GM12878 (cell line): ENCODE results near the gene STEAP3. TPM values are rescaled to one million over a fixed set of nuclear protein-coding genes. Genes with fewer than 3 reads are reported as not detected.

Experiments
- ATAC-seq: fragments of 200-7000 bp; cut with Tn5 transposase; 3 replicates; pipeline ENCODE4 v1.9.1; 2020; ENCODE audit warnings: mild to moderate bottlenecking, moderate library complexity
- BruUV-seq: library from RNA; stranded (reverse); fragments of 400-500 nt; replicated peaks from 2 replicates; lab custom pipeline; 2021; lab: Mats Ljungman, UMichigan
- CTCF ChIA-PET: fragments of 300-600 bp; sonication (Branson Sonifier 250); formaldehyde crosslinking; extraction: SDS; loops from one replicate; lab custom pipeline; 2021; ENCODE audit warnings: inconsistent platforms; lab: Yijun Ruan, JAX
- POLR2A ChIA-PET: fragments of 350-600 bp; formaldehyde crosslinking; extraction: SDS; loops from one replicate; lab custom pipeline; 2021; ENCODE audit warnings: inconsistent platforms; lab: Charles Lee
- RAD21 ChIA-PET: fragments of 300-600 bp; sonication (Branson Sonifier 250); formaldehyde crosslinking; loops from one replicate; lab custom pipeline; 2023; ENCODE audit warnings: antibody characterized with exemption; ENCODE audit not compliant: unreplicated experiment; lab: Charles Lee
- SMC1A ChIA-PET: fragments of 300-600 bp; sonication (Branson Sonifier 250); formaldehyde crosslinking; loops from one replicate; lab custom pipeline; 2023; ENCODE audit not compliant: unreplicated experiment, uncharacterized antibody; lab: Charles Lee
- DNase-seq: peaks from one replicate; pipeline ENCODE4 v3.0.0-alpha.2; 2011; ENCODE audit warnings: low read depth, low spot score
- FAIRE-seq: peaks from 3 replicates; lab custom pipeline; 2011; peaks lifted over from hg19 to GRCh38; lab: Jason Lieb, UNC
- H2AFZ ChIP-seq: 2 replicates; pipeline ENCODE4 v1.6.0; 2011; ENCODE audit warnings: low read depth, low read length, control low read depth; ENCODE audit not compliant: control insufficient read depth
- H3K27ac ChIP-seq: 2 replicates; pipeline ENCODE4 v1.5.1; 2011; ENCODE audit warnings: control low read depth; ENCODE audit not compliant: control insufficient read depth, insufficient read depth
- H3K27me3 ChIP-seq, 2 experiments: replicated peaks in 1 of 2; 2 replicates each; pipeline versions ENCODE4 v1.6.0 to v1.6.1; 2011; ENCODE audit warnings: low read length in 1 of 2; ENCODE audit not compliant: control insufficient read depth in 2 of 2, insufficient read depth in 2 of 2
- H3K36me3 ChIP-seq, 2 experiments: 2 replicates each; pipeline ENCODE4 v1.5.1; 2011; ENCODE audit warnings: low read length in 1 of 2; ENCODE audit not compliant: control insufficient read depth in 2 of 2, insufficient read depth in 2 of 2
- H3K4me1 ChIP-seq: 2 replicates; pipeline ENCODE4 v1.6.1; 2011; ENCODE audit warnings: mild to moderate bottlenecking, low read length, moderate library complexity, mixed read lengths; ENCODE audit not compliant: control insufficient read depth, insufficient read depth
- H3K4me2 ChIP-seq: 2 replicates; pipeline ENCODE4 v1.6.0; 2011; ENCODE audit warnings: control low read depth; ENCODE audit not compliant: control insufficient read depth, insufficient read depth
- H3K4me3 ChIP-seq: fragments of 200-600 bp; sonication (generic); 2 replicates; pipeline ENCODE4 v1.5.1; 2016
- H3K79me2 ChIP-seq: 2 replicates; pipeline ENCODE4 v1.6.0; 2011; ENCODE audit warnings: low read length; ENCODE audit not compliant: control insufficient read depth, insufficient read depth
- H3K9ac ChIP-seq: 2 replicates; pipeline ENCODE4 v1.8.0; 2011; ENCODE audit warnings: low read length, control low read depth, mixed read lengths; ENCODE audit not compliant: control insufficient read depth, insufficient read depth
- H3K9me3 ChIP-seq: replicated peaks from 3 replicates; pipeline ENCODE4 v1.5.1; 2011; ENCODE audit warnings: mild to moderate bottlenecking, low read length; ENCODE audit not compliant: control insufficient read depth, insufficient read depth
- H4K20me1 ChIP-seq: 2 replicates; pipeline ENCODE4 v1.6.0; 2011; ENCODE audit not compliant: control insufficient read depth, insufficient read depth
- BCL11A ChIP-seq: IDR thresholded peaks from 2 replicates; pipeline ENCODE4 v1.6.1; 2011; ENCODE audit warnings: low read depth, low read length
- CHD2 ChIP-seq: IDR thresholded peaks from 2 replicates; pipeline ENCODE4 v1.6.1; 2011; ENCODE audit warnings: low read depth, low read length, improper control_type of control experiment, borderline replicate concordance
- ETV6 ChIP-seq, 2 experiments: fragments of 450-650 bp in 1 of 2; IDR thresholded peaks in 1 of 2; conservative IDR thresholded peaks in 1 of 2; 2 replicates each; pipeline ENCODE4 v1.6.1; 2014; ENCODE audit warnings: antibody characterized with exemption in 1 of 2, borderline replicate concordance in 1 of 2, low read depth in 1 of 2, mild to moderate bottlenecking in 1 of 2, moderate library complexity in 1 of 2
- FOXM1 ChIP-seq: IDR thresholded peaks from 2 replicates; pipeline ENCODE4 v1.6.1; 2012; ENCODE audit warnings: low read depth, mild to moderate bottlenecking, inconsistent platforms, low read length, moderate library complexity
- KLF5 ChIP-seq: fragments of 450-650 bp; IDR thresholded peaks from 2 replicates; pipeline ENCODE4 v1.6.1; 2014; ENCODE audit warnings: mild to moderate bottlenecking; ENCODE audit not compliant: partially characterized antibody
- MYB ChIP-seq: fragments of 150-350 bp; IDR thresholded peaks from 2 replicates; pipeline ENCODE4 v1.6.1; 2014; ENCODE audit warnings: mild to moderate bottlenecking, low read depth, low read length, borderline replicate concordance
- NFYA ChIP-seq: IDR thresholded peaks from 2 replicates; pipeline ENCODE4 v1.6.1; 2011; ENCODE audit warnings: low read depth, mild to moderate bottlenecking, low read length, improper control_type of control experiment, borderline replicate concordance
- NFYB ChIP-seq: IDR thresholded peaks from 2 replicates; pipeline ENCODE4 v1.6.1; 2011; ENCODE audit warnings: low read depth, mild to moderate bottlenecking, low read length, improper control_type of control experiment, moderate library complexity; ENCODE audit not compliant: insufficient read depth
- PAX8 ChIP-seq: fragments of 450-650 bp; IDR thresholded peaks from 2 replicates; pipeline ENCODE4 v1.6.1; 2017; ENCODE audit warnings: mild to moderate bottlenecking, moderate library complexity
- SMC3 ChIP-seq: IDR thresholded peaks from 2 replicates; pipeline ENCODE4 v1.6.1; 2011; ENCODE audit warnings: low read length, improper control_type of control experiment, borderline replicate concordance
- ZNF384 ChIP-seq: IDR thresholded peaks from 2 replicates; pipeline ENCODE4 v1.6.1; 2012; ENCODE audit warnings: low read depth, mild to moderate bottlenecking, low read length, improper control_type of control experiment, borderline replicate concordance
- WGBS: methylation state at CpG from one replicate; pipeline ENCODE4 v1.1.6; 2016; ENCODE audit warnings: low lambda C conversion rate; ENCODE audit not compliant: insufficient replicate concordance, insufficient coverage; ENCODE audit errors: missing lambda C conversion rate; 5-methylcytosine and 5-hydroxymethylcytosine counted together
- in situ Hi-C: fragments of 300-500 bp; cut with MboI; formaldehyde crosslinking; loops from 9 replicates; pipeline ENCODE4 v1.14.3; 2018; ENCODE audit warnings: mixed read lengths
- intact Hi-C: fragments of 100-400 bp; cut with micrococcal nuclease; formaldehyde crosslinking; loops from one replicate; pipeline ENCODE4 v1.14.2; 2022; ENCODE audit not compliant: unreplicated experiment
- polyA plus RNA-seq, 11 experiments: library from polyadenylated mRNA; depleted of rRNA in 4 of 11; unstranded in 6 of 11; stranded (reverse) in 5 of 11; fragments of >200 nt; fragmentation: Nextera tagmentation in 4 of 11; fragmentation: Illumina TruSeq in 1 of 11; extraction: Ambion mirVana in 4 of 11; extraction: Trizol in 1 of 11; gene quantifications; 1 replicate in 1 of 11; 2 replicates in 10 of 11; pipeline versions ENCODE4 v1.2.1 to v1.2.3, GENCODE V29; 2011 to 2016; ENCODE audit warnings: inconsistent platforms in 2 of 11, missing spikeins in 2 of 11, low read depth in 1 of 11
- total RNA-seq, 4 experiments: library from RNA; depleted of rRNA in 3 of 4; stranded (reverse); fragments of >200 nt in 3 of 4; fragmentation: Illumina TruSeq in 1 of 4; extraction: Trizol in 1 of 4; gene quantifications; 2 replicates each; pipeline versions ENCODE4 v1.2.1 to v1.2.3, GENCODE V29; 2013 to 2021
- TF ChIP-seq, protein P1 (sequence below): IDR thresholded peaks from 2 replicates; pipeline ENCODE4 v1.6.1; 2011; ENCODE audit warnings: borderline replicate concordance, low read depth, mild to moderate bottlenecking, moderate library complexity, low read length; ENCODE audit not compliant: insufficient read depth, poor library complexity, severe bottlenecking
- TF ChIP-seq, protein P2 (sequence below): fragments of 450-650 bp; IDR thresholded peaks from 2 replicates; pipeline ENCODE4 v1.6.1; 2017; ENCODE audit warnings: mild to moderate bottlenecking
- TF ChIP-seq, protein P3 (sequence below), 3 experiments: IDR thresholded peaks in 2 of 3; conservative IDR thresholded peaks in 1 of 3; 2 replicates each; pipeline ENCODE4 v1.5.1; 2011; ENCODE audit warnings: low read depth in 3 of 3, low read length in 3 of 3, mild to moderate bottlenecking in 3 of 3, control low read depth in 2 of 3, moderate library complexity in 2 of 3, inconsistent platforms in 1 of 3, mixed read lengths in 1 of 3; ENCODE audit not compliant: control insufficient read depth in 2 of 3, insufficient read depth in 1 of 3; ENCODE audit errors: extremely low read depth in 1 of 3
- TF ChIP-seq, protein P4 (sequence below): IDR thresholded peaks from 2 replicates; pipeline ENCODE4 v1.6.1; 2011; ENCODE audit warnings: mild to moderate bottlenecking, low read depth, low read length, moderate library complexity; ENCODE audit not compliant: insufficient replicate concordance

Gene STEAP3
- total and polyA plus RNA-seq, 10 of the 15 experiments (the other 5 are each of a cell fraction or from before 2014, with no cell fraction given) = 0.42 to 8.3 (median 4.8) TPM

DNA sequence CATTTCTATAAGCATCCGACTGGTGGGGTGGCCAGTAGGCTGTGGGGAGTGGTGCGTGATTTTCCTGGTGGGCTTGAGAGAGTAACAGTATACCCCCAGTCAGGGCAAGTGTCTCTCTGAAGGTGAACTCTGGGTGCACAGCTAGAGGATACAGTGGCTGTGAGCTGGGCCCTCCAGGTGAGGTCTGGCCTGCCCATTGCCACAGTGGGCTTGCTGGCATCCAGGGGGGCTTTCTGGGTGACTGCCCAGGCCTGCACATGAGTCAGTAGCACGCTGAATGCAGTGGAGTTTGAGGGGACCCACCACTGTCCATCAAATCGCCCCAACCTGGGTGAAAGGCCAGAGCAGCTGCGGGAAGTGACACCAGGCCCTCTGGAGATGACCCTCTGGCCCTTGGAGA is 4.5 kb downstream of the STEAP3 start:
- FAIRE-seq = no peak
- no TSS peak for BruUV-seq
- DNase-seq = no peak
- in situ Hi-C loops = no loop called here
- H3K27me3 ChIP-seq = no peaks in the 10 kb centered on the region
- no peaks in the 10 kb centered on the region for H3K9me3 ChIP-seq
- no peak overlapping the region for H3K4me3 ChIP-seq
- POLR2A ChIA-PET = no interaction called here
- intact Hi-C loops = no loop called here
- H4K20me1 ChIP-seq = no peaks in the 10 kb centered on the region
- H2AFZ ChIP-seq = no peak overlapping the region
- H3K36me3 ChIP-seq = no peaks in the 10 kb centered on the region
- H3K27ac ChIP-seq = no peak overlapping the region
- RAD21 ChIA-PET = no interaction called here
- SMC1A ChIA-PET = no interaction called here
- no peaks in the 10 kb centered on the region for H3K79me2 ChIP-seq
- ATAC-seq = no peak
- no peak overlapping the region for H3K9ac ChIP-seq
- no peak overlapping the region for H3K4me2 ChIP-seq
- CTCF ChIA-PET = interaction anchor here (1.0 kb wide), 1 partner anchor 9 kb away, joined by 4 read pairs; no protein-coding TSS in a partner anchor
- 61% methylated on average over 5 of the region's 5 CpGs for WGBS
- H3K4me1 ChIP-seq = peaks cover 17% of the 10 kb centered on the region
- no peak for TF ChIP-seq CHD2
- TF ChIP-seq, protein P1, sequence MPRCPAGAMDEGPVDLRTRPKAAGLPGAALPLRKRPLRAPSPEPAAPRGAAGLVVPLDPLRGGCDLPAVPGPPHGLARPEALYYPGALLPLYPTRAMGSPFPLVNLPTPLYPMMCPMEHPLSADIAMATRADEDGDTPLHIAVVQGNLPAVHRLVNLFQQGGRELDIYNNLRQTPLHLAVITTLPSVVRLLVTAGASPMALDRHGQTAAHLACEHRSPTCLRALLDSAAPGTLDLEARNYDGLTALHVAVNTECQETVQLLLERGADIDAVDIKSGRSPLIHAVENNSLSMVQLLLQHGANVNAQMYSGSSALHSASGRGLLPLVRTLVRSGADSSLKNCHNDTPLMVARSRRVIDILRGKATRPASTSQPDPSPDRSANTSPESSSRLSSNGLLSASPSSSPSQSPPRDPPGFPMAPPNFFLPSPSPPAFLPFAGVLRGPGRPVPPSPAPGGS = no peak
- no peak for TF ChIP-seq SMC3
- TF ChIP-seq, protein P2, sequence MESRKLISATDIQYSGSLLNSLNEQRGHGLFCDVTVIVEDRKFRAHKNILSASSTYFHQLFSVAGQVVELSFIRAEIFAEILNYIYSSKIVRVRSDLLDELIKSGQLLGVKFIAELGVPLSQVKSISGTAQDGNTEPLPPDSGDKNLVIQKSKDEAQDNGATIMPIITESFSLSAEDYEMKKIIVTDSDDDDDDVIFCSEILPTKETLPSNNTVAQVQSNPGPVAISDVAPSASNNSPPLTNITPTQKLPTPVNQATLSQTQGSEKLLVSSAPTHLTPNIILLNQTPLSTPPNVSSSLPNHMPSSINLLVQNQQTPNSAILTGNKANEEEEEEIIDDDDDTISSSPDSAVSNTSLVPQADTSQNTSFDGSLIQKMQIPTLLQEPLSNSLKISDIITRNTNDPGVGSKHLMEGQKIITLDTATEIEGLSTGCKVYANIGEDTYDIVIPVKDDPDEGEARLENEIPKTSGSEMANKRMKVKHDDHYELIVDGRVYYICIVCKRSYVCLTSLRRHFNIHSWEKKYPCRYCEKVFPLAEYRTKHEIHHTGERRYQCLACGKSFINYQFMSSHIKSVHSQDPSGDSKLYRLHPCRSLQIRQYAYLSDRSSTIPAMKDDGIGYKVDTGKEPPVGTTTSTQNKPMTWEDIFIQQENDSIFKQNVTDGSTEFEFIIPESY = no peak
- TF ChIP-seq ETV6 (conservative IDR thresholded peaks at IDR 0.05 in 1 of 2, IDR thresholded peaks at IDR 0.05 in 1 of 2; ENCODE audit: borderline replicate concordance in 1 of 2, low read depth in 1 of 2) = no peak
- TF ChIP-seq, protein P3, sequence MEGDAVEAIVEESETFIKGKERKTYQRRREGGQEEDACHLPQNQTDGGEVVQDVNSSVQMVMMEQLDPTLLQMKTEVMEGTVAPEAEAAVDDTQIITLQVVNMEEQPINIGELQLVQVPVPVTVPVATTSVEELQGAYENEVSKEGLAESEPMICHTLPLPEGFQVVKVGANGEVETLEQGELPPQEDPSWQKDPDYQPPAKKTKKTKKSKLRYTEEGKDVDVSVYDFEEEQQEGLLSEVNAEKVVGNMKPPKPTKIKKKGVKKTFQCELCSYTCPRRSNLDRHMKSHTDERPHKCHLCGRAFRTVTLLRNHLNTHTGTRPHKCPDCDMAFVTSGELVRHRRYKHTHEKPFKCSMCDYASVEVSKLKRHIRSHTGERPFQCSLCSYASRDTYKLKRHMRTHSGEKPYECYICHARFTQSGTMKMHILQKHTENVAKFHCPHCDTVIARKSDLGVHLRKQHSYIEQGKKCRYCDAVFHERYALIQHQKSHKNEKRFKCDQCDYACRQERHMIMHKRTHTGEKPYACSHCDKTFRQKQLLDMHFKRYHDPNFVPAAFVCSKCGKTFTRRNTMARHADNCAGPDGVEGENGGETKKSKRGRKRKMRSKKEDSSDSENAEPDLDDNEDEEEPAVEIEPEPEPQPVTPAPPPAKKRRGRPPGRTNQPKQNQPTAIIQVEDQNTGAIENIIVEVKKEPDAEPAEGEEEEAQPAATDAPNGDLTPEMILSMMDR (IDR thresholded peaks at IDR 0.05 in 2 of 3, conservative IDR thresholded peaks at IDR 0.05 in 1 of 3; ENCODE audit: control insufficient read depth in 2 of 3, extremely low read depth in 1 of 3, insufficient read depth in 1 of 3, low read depth in 3 of 3, low read length in 3 of 3) = no peak
- no peak for TF ChIP-seq NFYA
- TF ChIP-seq FOXM1 = no peak
- TF ChIP-seq NFYB = no peak
- no peak for TF ChIP-seq PAX8
- TF ChIP-seq BCL11A = no peak
- no peak for TF ChIP-seq MYB
- TF ChIP-seq, protein P4, sequence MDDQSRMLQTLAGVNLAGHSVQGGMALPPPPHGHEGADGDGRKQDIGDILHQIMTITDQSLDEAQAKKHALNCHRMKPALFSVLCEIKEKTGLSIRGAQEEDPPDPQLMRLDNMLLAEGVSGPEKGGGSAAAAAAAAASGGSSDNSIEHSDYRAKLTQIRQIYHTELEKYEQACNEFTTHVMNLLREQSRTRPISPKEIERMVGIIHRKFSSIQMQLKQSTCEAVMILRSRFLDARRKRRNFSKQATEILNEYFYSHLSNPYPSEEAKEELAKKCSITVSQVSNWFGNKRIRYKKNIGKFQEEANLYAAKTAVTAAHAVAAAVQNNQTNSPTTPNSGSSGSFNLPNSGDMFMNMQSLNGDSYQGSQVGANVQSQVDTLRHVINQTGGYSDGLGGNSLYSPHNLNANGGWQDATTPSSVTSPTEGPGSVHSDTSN = no peak
- no peak for TF ChIP-seq KLF5
- TF ChIP-seq ZNF384 = no peak
